WTC11 (cell line): Measurements from ENCODE around the gene NDN. TPM values are rescaled to one million over a fixed set of nuclear protein-coding genes. Genes with fewer than 3 reads are reported as not detected.

ENCODE experiments used
- ATAC-seq: fragments of 200-7000 bp; cut with Tn5 transposase; 2 replicates; pipeline ENCODE4 v1.10.0; 2021; ENCODE audit warnings: mild to moderate bottlenecking, moderate library complexity
- CTCF ChIA-PET: fragments of 300-600 bp; sonication (Branson Sonifier 250); formaldehyde crosslinking; loops from one replicate; lab custom pipeline; 2021; ENCODE audit warnings: antibody characterized with exemption; lab: Charles Lee
- POLR2A ChIA-PET: fragments of 350-600 bp; sonication (Branson Sonifier 250); formaldehyde crosslinking; loops from one replicate; lab custom pipeline; 2021; ENCODE audit warnings: antibody characterized with exemption; lab: Charles Lee
- DNase-seq: peaks from one replicate; pipeline ENCODE4 v3.0.0; 2021; ENCODE audit warnings: low spot score
- H3K27ac Mint-ChIP-seq: 2 replicates; pipeline ENCODE4 v1.8.0; 2021; ENCODE audit warnings: mixed read lengths
- H3K27me3 Mint-ChIP-seq: 2 replicates; pipeline ENCODE4 v1.8.0; 2021; ENCODE audit warnings: low read depth, mild to moderate bottlenecking, moderate library complexity, mixed read lengths
- H3K36me3 Mint-ChIP-seq: 2 replicates; pipeline ENCODE4 v1.8.0; 2021; ENCODE audit warnings: mixed read lengths
- H3K4me1 Mint-ChIP-seq: 2 replicates; pipeline ENCODE4 v1.8.0; 2022; ENCODE audit warnings: mixed read lengths
- H3K4me3 Mint-ChIP-seq: 2 replicates; pipeline ENCODE4 v1.8.0; 2021; ENCODE audit warnings: mild to moderate bottlenecking, moderate library complexity, mixed read lengths
- H3K9me3 Mint-ChIP-seq: 2 replicates; pipeline ENCODE4 v1.8.0; 2021; ENCODE audit warnings: mixed read lengths
- CREB1 ChIP-seq: sonication (generic); formaldehyde crosslinking; IDR thresholded peaks from 2 replicates; pipeline ENCODE4 v1.8.0; 2023; ENCODE audit warnings: mild to moderate bottlenecking, missing genetic modification reagents
- EMX1 ChIP-seq: fragments of 250-450 bp; sonication (Bioruptor Pico); IDR thresholded peaks from 2 replicates; pipeline ENCODE4 v1.8.0; 2021; ENCODE audit warnings: mild to moderate bottlenecking
- FOXK1 ChIP-seq: sonication (generic); formaldehyde crosslinking; IDR thresholded peaks from 2 replicates; pipeline ENCODE4 v1.8.0; 2022; ENCODE audit warnings: mild to moderate bottlenecking, moderate library complexity, missing genetic modification reagents
- JUN ChIP-seq: sonication (generic); formaldehyde crosslinking; IDR thresholded peaks from 2 replicates; pipeline ENCODE4 v1.8.0; 2023; ENCODE audit warnings: mild to moderate bottlenecking, missing genetic modification reagents
- KAT7 ChIP-seq: sonication (generic); formaldehyde crosslinking; IDR thresholded peaks from 2 replicates; pipeline ENCODE4 v1.8.1; 2023; ENCODE audit warnings: missing genetic modification reagents, mild to moderate bottlenecking, borderline replicate concordance
- MXD4 ChIP-seq: fragments of 250-450 bp; sonication (Bioruptor Pico); IDR thresholded peaks from 2 replicates; pipeline ENCODE4 v1.8.0; 2021; ENCODE audit warnings: mild to moderate bottlenecking, moderate library complexity, borderline replicate concordance
- NFE2L1 ChIP-seq: sonication (generic); formaldehyde crosslinking; IDR thresholded peaks from 2 replicates; pipeline ENCODE4 v1.8.1; 2023; ENCODE audit warnings: missing genetic modification reagents
- NFYB ChIP-seq: sonication (generic); formaldehyde crosslinking; conservative IDR thresholded peaks from 2 replicates; pipeline ENCODE4 v1.8.0; 2022; ENCODE audit warnings: low read depth, missing genetic modification reagents
- ZNF219 ChIP-seq: sonication (generic); formaldehyde crosslinking; IDR thresholded peaks from 2 replicates; pipeline ENCODE4 v1.8.0; 2023; ENCODE audit warnings: missing genetic modification reagents, mild to moderate bottlenecking, borderline replicate concordance
- ZNF263 ChIP-seq: sonication (generic); formaldehyde crosslinking; IDR thresholded peaks from 2 replicates; pipeline ENCODE4 v1.8.1; 2022; ENCODE audit warnings: low read depth, mild to moderate bottlenecking, moderate library complexity, missing genetic modification reagents
- ZNF317 ChIP-seq: sonication (generic); formaldehyde crosslinking; IDR thresholded peaks from 2 replicates; pipeline ENCODE4 v1.8.1; 2023; ENCODE audit warnings: low read depth, mild to moderate bottlenecking, moderate library complexity, missing genetic modification reagents, borderline replicate concordance
- total RNA-seq: library from RNA; stranded (reverse); gene quantifications from 3 replicates; pipeline ENCODE4 v1.2.3, GENCODE V29; 2021
- TF ChIP-seq, protein P1 (sequence below): sonication (generic); formaldehyde crosslinking; IDR thresholded peaks from 2 replicates; pipeline ENCODE4 v1.8.0; 2022; ENCODE audit warnings: missing genetic modification reagents
- TF ChIP-seq, protein P2 (sequence below): fragments of 250-450 bp; sonication (Bioruptor Pico); IDR thresholded peaks from 2 replicates; pipeline ENCODE4 v2.1.2; 2022; ENCODE audit warnings: mild to moderate bottlenecking, moderate library complexity
- TF ChIP-seq, protein P3 (sequence below): sonication (generic); formaldehyde crosslinking; IDR thresholded peaks from 2 replicates; pipeline ENCODE4 v1.8.1; 2023; ENCODE audit warnings: mild to moderate bottlenecking, missing genetic modification reagents
- TF ChIP-seq, protein P4 (sequence below): sonication (generic); formaldehyde crosslinking; IDR thresholded peaks from 2 replicates; pipeline ENCODE4 v1.8.1; 2023; ENCODE audit warnings: mild to moderate bottlenecking, missing genetic modification reagents, borderline replicate concordance

NDN gene
- total RNA-seq, 1 experiment from 2014 or later = 40.0 TPM

DNA sequence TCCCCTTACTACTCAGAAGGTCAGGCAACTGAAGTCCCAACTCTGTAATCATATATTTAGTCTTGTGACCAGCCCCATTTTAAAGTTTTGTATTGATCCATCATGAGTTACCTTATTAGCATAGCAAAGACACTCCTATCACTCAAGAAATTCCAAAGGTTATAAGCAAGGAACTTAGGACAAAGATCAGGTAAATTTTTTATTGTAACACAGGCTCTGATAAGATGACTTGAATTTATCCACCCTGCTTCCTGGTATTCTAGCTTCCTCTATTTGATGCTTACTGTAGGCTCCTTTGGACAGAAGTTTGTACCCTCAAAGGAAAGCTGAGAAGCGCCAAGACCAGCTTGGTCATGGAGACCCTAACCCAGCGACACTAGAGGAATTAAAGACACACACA lies 8.2 kb upstream of the NDN start (continued):
- TF ChIP-seq KAT7 (CRISPR knock-in tag) (no peak), CREB1 (CRISPR knock-in tag) (no peak), ZNF317 (CRISPR knock-in tag) (no peak), NFYB (no peak), FOXK1 (CRISPR knock-in tag) (no peak), NFE2L1 (CRISPR knock-in tag) (no peak), JUN (CRISPR knock-in tag) (no peak)
- TF ChIP-seq, protein P1, sequence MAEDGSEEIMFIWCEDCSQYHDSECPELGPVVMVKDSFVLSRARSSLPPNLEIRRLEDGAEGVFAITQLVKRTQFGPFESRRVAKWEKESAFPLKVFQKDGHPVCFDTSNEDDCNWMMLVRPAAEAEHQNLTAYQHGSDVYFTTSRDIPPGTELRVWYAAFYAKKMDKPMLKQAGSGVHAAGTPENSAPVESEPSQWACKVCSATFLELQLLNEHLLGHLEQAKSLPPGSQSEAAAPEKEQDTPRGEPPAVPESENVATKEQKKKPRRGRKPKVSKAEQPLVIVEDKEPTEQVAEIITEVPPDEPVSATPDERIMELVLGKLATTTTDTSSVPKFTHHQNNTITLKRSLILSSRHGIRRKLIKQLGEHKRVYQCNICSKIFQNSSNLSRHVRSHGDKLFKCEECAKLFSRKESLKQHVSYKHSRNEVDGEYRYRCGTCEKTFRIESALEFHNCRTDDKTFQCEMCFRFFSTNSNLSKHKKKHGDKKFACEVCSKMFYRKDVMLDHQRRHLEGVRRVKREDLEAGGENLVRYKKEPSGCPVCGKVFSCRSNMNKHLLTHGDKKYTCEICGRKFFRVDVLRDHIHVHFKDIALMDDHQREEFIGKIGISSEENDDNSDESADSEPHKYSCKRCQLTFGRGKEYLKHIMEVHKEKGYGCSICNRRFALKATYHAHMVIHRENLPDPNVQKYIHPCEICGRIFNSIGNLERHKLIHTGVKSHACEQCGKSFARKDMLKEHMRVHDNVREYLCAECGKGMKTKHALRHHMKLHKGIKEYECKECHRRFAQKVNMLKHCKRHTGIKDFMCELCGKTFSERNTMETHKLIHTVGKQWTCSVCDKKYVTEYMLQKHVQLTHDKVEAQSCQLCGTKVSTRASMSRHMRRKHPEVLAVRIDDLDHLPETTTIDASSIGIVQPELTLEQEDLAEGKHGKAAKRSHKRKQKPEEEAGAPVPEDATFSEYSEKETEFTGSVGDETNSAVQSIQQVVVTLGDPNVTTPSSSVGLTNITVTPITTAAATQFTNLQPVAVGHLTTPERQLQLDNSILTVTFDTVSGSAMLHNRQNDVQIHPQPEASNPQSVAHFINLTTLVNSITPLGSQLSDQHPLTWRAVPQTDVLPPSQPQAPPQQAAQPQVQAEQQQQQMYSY (CRISPR knock-in tag) = no peak
- TF ChIP-seq, protein P2, sequence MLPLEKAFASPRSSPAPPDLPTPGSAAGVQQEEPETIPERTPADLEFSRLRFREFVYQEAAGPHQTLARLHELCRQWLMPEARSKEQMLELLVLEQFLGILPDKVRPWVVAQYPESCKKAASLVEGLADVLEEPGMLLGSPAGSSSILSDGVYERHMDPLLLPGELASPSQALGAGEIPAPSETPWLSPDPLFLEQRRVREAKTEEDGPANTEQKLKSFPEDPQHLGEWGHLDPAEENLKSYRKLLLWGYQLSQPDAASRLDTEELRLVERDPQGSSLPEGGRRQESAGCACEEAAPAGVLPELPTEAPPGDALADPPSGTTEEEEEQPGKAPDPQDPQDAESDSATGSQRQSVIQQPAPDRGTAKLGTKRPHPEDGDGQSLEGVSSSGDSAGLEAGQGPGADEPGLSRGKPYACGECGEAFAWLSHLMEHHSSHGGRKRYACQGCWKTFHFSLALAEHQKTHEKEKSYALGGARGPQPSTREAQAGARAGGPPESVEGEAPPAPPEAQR (CRISPR knock-in tag) = no peak
- TF ChIP-seq, protein P3, sequence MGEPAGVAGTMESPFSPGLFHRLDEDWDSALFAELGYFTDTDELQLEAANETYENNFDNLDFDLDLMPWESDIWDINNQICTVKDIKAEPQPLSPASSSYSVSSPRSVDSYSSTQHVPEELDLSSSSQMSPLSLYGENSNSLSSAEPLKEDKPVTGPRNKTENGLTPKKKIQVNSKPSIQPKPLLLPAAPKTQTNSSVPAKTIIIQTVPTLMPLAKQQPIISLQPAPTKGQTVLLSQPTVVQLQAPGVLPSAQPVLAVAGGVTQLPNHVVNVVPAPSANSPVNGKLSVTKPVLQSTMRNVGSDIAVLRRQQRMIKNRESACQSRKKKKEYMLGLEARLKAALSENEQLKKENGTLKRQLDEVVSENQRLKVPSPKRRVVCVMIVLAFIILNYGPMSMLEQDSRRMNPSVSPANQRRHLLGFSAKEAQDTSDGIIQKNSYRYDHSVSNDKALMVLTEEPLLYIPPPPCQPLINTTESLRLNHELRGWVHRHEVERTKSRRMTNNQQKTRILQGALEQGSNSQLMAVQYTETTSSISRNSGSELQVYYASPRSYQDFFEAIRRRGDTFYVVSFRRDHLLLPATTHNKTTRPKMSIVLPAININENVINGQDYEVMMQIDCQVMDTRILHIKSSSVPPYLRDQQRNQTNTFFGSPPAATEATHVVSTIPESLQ = no peak

DNA sequence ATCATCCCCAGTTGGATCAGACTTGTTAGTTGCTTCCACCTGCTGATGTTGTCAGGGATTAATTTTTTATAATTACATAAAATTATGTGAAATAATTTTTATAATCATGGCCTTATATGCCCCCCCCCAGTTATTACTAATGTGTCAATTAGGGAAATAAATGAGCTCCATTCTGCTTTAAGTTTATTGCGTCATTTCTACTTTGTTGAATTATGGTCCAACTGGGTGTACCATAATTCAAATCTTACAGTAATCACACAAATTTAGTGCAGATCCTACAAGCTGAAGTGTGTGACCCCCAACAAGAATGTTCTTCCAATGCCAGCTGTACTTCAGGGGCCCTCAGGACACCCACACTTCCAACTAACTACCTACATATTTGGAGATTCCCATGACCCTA lies 7.5 kb upstream of the NDN start:
- CTCF ChIA-PET = no interaction called here
- Mint-ChIP-seq H3K4me3 (no peak overlapping the region), H3K27me3 (peaks cover 4% of the 10 kb centered on the region; the same call in 1 of the 2 replicates), H3K36me3 (peaks cover 38% of the 10 kb centered on the region), H3K9me3 (peaks cover 63% of the 10 kb centered on the region), H3K4me1 (peaks cover 10% of the 10 kb centered on the region), H3K27ac (no peak overlapping the region)
- ATAC-seq = no peak
- POLR2A ChIA-PET = no interaction called here
- no peak for TF ChIP-seq ZNF263 (CRISPR knock-in tag)
- no peak for TF ChIP-seq ZNF219 (CRISPR knock-in tag)
- TF ChIP-seq MXD4 (CRISPR knock-in tag) = no peak
- TF ChIP-seq, protein P4, sequence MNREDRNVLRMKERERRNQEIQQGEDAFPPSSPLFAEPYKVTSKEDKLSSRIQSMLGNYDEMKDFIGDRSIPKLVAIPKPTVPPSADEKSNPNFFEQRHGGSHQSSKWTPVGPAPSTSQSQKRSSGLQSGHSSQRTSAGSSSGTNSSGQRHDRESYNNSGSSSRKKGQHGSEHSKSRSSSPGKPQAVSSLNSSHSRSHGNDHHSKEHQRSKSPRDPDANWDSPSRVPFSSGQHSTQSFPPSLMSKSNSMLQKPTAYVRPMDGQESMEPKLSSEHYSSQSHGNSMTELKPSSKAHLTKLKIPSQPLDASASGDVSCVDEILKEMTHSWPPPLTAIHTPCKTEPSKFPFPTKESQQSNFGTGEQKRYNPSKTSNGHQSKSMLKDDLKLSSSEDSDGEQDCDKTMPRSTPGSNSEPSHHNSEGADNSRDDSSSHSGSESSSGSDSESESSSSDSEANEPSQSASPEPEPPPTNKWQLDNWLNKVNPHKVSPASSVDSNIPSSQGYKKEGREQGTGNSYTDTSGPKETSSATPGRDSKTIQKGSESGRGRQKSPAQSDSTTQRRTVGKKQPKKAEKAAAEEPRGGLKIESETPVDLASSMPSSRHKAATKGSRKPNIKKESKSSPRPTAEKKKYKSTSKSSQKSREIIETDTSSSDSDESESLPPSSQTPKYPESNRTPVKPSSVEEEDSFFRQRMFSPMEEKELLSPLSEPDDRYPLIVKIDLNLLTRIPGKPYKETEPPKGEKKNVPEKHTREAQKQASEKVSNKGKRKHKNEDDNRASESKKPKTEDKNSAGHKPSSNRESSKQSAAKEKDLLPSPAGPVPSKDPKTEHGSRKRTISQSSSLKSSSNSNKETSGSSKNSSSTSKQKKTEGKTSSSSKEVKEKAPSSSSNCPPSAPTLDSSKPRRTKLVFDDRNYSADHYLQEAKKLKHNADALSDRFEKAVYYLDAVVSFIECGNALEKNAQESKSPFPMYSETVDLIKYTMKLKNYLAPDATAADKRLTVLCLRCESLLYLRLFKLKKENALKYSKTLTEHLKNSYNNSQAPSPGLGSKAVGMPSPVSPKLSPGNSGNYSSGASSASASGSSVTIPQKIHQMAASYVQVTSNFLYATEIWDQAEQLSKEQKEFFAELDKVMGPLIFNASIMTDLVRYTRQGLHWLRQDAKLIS (CRISPR knock-in tag) = no peak
- no peak for TF ChIP-seq FOXK1 (CRISPR knock-in tag)
- TF ChIP-seq EMX1 (CRISPR knock-in tag) = no peak
- DNase-seq = no peak
